HCT116 (cell line): ENCODE data around the gene SLC35F2.

Source experiments
- CTCF ChIP-seq, 3 experiments: fragments of 200-600 bp in 1 of 3; sonication (generic) in 1 of 3; IDR thresholded peaks in 2 of 3; conservative IDR thresholded peaks in 1 of 3; 2 replicates each; pipeline ENCODE4 v1.5.1; 2012 to 2017; ENCODE audit warnings: low read depth in 2 of 3, low read length in 2 of 3, antibody characterized with exemption in 1 of 3, borderline replicate concordance in 1 of 3, control low read depth in 1 of 3, mild to moderate bottlenecking in 1 of 3, mixed read lengths in 1 of 3, mixed run types in 1 of 3, moderate library complexity in 1 of 3; ENCODE audit not compliant: insufficient read depth in 1 of 3
- POLR2A ChIP-seq: IDR thresholded peaks from 2 replicates; pipeline ENCODE4 v1.7.0; 2011; ENCODE audit warnings: borderline replicate concordance; ENCODE audit not compliant: insufficient read depth, insufficient read length; ENCODE audit errors: extremely low read depth
- TF ChIP-seq, protein P1 (sequence below): IDR thresholded peaks from 2 replicates; pipeline ENCODE4 v1.6.1; 2012

DNA sequence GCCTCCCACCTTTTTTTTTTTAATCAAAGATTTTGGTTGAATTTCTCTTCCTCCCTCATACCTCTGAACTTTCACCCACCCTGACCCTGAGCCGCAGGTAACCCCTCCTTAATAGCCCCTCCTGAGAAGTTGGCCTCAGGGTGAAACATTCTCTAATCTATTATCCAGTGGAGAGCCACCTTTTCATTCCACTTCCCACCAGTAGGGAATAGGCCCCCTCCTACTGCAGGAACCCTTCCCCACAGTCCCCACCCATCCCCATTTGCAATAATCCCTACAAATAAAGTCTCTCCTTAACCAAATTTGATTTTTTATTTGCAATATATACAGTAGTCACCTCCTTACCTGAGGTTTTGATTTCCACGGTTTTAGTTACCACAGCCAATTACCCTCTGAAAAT is 2.1 kb upstream of the SLC35F2 start:
- TF ChIP-seq CTCF (IDR thresholded peaks at IDR 0.05 in 2 of 3, conservative IDR thresholded peaks at IDR 0.05 in 1 of 3; ENCODE audit: borderline replicate concordance in 1 of 3, insufficient read depth in 1 of 3, low read depth in 2 of 3, low read length in 2 of 3) (peak in 2 of 3 experiments; percentile 13 to 28; a peak in 1 of 6 replicates), POLR2A (no peak)
- TF ChIP-seq, protein P1, sequence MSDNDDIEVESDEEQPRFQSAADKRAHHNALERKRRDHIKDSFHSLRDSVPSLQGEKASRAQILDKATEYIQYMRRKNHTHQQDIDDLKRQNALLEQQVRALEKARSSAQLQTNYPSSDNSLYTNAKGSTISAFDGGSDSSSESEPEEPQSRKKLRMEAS = no peak
